K562 (cell line): ENCODE data around the gene ANKRD34A. TPM values are rescaled to one million over a fixed set of nuclear protein-coding genes. Genes with fewer than 3 reads are reported as not detected.

ENCODE experiments used
- DPF2 ChIP-seq: fragments of 450-650 bp; IDR thresholded peaks from 2 replicates; pipeline ENCODE4 v1.6.1; 2016
- ELK3 ChIP-seq: fragments of 450-650 bp; formaldehyde crosslinking; IDR thresholded peaks from 2 replicates; pipeline ENCODE4 v1.4.0; 2020; ENCODE audit warnings: mild to moderate bottlenecking
- ERF ChIP-seq: fragments of 450-650 bp; formaldehyde crosslinking; IDR thresholded peaks from 2 replicates; pipeline ENCODE4 v1.4.0; 2020; ENCODE audit warnings: mild to moderate bottlenecking, mixed read lengths
- FOXK1 ChIP-seq: sonication (generic); formaldehyde crosslinking; IDR thresholded peaks from 2 replicates; pipeline ENCODE4 v1.8.0; 2022; ENCODE audit warnings: missing genetic modification reagents, mild to moderate bottlenecking, borderline replicate concordance
- KAT8 ChIP-seq: fragments of 450-650 bp; IDR thresholded peaks from 2 replicates; pipeline ENCODE4 v1.6.1; 2016; ENCODE audit warnings: low read depth, mild to moderate bottlenecking
- MXI1 ChIP-seq: IDR thresholded peaks from 2 replicates; pipeline ENCODE4 v1.6.1; 2011; ENCODE audit warnings: low read depth, mild to moderate bottlenecking, improper control_type of control experiment, low read length
- SP2 ChIP-seq: IDR thresholded peaks from 2 replicates; pipeline ENCODE4 v1.6.1; 2011; ENCODE audit warnings: mild to moderate bottlenecking, low read depth, low read length, moderate library complexity; ENCODE audit not compliant: poor library complexity, severe bottlenecking; ENCODE audit errors: extremely low read depth
- ZNF764 ChIP-seq: fragments of 250-450 bp; sonication (Bioruptor Pico); IDR thresholded peaks from 2 replicates; pipeline ENCODE4 v1.4.0; 2020; ENCODE audit warnings: low read depth, mild to moderate bottlenecking, moderate library complexity
- polyA plus RNA-seq, 8 experiments: library from polyadenylated mRNA; depleted of rRNA in 4 of 8; stranded (reverse) in 5 of 8; unstranded in 3 of 8; fragments of >200 nt; fragmentation: Nextera tagmentation in 2 of 8; fragmentation: Illumina TruSeq in 1 of 8; extraction: Ambion mirVana in 2 of 8; extraction: Trizol in 1 of 8; gene quantifications; 2 replicates each; pipeline versions ENCODE4 v1.2.1 to v1.2.3, GENCODE V29; 2011 to 2014; ENCODE audit warnings: inconsistent platforms in 1 of 8, missing spikeins in 1 of 8
- total RNA-seq, 7 experiments: library from RNA; depleted of rRNA in 6 of 7; stranded (reverse); fragments of >200 nt in 6 of 7; fragmentation: Illumina TruSeq in 2 of 7; extraction: Trizol in 2 of 7; gene quantifications; 2 replicates each; pipeline versions ENCODE4 v1.2.1 to v1.2.3, GENCODE V29; 2011 to 2021; ENCODE audit warnings: low replicate concordance in 1 of 7
- TF ChIP-seq, protein P1 (sequence below): sonication (generic); formaldehyde crosslinking; IDR thresholded peaks from 2 replicates; pipeline ENCODE4 v1.8.1; 2023; ENCODE audit warnings: mild to moderate bottlenecking, missing genetic modification reagents
- TF ChIP-seq, protein P2 (sequence below), 2 experiments: fragments of 200-800 bp in 1 of 2; sonication (Bioruptor generic) in 1 of 2; sonication (generic) in 1 of 2; formaldehyde crosslinking in 1 of 2; IDR thresholded peaks in 1 of 2; conservative IDR thresholded peaks in 1 of 2; 2 replicates each; pipeline versions ENCODE4 v1.5.0 to v1.6.1; 2016 to 2020; ENCODE audit warnings: missing compliant biosample characterization in 1 of 2, missing genetic modification characterization in 1 of 2, missing genetic modification reagents in 1 of 2
- TF ChIP-seq, protein P3 (sequence below), 2 experiments: fragments of 450-650 bp; formaldehyde crosslinking in 1 of 2; IDR thresholded peaks; 2 replicates each; pipeline versions ENCODE4 v1.4.0 to v1.6.1; 2014 to 2020; ENCODE audit warnings: mild to moderate bottlenecking in 2 of 2, borderline replicate concordance in 1 of 2, low read depth in 1 of 2

Gene ANKRD34A
- total and polyA plus RNA-seq, 9 of the 15 experiments (the other 6 are each of a cell fraction or from before 2014, with no cell fraction given): 0.06 to 1.6 (median 0.43) TPM

DNA sequence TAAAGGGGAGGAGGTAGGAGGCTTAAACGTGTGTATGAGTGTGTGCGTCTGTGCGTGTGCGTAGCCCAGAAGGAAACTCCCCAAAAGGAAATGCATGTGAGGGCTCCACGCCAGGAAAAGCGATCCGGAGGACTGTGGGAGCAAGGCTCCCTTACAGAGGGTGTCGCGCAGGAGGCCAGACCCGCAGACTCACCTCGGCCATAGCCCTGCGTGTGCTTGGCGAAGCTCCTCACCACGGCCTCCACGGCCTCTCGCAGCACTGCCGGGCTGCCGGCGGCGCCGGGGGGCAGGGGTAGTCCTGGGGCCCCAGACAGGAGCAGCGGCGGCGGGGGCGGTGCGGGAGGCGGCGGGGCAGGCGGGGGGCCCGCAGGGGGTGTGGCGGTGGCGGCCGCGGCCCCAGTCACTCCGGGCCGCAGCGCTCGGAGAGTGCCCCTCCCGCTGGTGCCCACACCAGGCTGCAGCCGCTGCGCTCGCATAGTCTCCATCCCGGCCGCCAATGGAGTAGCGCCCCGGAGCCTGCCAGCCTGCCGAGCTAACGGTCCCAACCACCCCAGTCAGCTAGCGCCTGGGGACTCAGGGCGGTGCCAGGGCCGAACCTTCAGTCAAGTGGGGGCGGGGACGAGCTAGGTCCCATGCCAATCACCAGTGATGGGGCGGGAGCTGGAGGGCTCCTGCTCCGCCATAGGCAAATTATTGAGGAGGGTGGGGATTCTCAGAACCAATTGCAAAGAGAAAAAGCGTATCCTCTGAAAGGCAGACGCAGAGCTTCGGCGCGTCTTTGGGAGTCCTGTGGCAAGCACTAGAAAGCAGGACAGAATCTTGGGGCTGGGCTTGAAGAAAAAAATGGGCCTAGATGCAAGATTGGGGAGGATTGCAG is 6.7 kb downstream of the ANKRD34A start, which contains the start of gene LIX1L (continued):
- TF ChIP-seq, protein P1, sequence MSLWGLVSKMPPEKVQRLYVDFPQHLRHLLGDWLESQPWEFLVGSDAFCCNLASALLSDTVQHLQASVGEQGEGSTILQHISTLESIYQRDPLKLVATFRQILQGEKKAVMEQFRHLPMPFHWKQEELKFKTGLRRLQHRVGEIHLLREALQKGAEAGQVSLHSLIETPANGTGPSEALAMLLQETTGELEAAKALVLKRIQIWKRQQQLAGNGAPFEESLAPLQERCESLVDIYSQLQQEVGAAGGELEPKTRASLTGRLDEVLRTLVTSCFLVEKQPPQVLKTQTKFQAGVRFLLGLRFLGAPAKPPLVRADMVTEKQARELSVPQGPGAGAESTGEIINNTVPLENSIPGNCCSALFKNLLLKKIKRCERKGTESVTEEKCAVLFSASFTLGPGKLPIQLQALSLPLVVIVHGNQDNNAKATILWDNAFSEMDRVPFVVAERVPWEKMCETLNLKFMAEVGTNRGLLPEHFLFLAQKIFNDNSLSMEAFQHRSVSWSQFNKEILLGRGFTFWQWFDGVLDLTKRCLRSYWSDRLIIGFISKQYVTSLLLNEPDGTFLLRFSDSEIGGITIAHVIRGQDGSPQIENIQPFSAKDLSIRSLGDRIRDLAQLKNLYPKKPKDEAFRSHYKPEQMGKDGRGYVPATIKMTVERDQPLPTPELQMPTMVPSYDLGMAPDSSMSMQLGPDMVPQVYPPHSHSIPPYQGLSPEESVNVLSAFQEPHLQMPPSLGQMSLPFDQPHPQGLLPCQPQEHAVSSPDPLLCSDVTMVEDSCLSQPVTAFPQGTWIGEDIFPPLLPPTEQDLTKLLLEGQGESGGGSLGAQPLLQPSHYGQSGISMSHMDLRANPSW (CRISPR knock-in tag): no peak
- TF ChIP-seq KAT8 (no peak), DPF2 (0 out of 2 replicates have a peak, but pooled peaks have one; percentile 28), ZNF764 (CRISPR knock-in tag) (no peak), FOXK1 (CRISPR knock-in tag) (no peak), ELK3 (CRISPR knock-in tag) (no peak), MXI1 (0 out of 2 replicates have a peak, but pooled peaks have one; percentile 22), SP2 (peak; percentile 60), ERF (CRISPR knock-in tag) (0 out of 2 replicates have a peak, but pooled peaks have one; percentile 16)
- TF ChIP-seq, protein P2, sequence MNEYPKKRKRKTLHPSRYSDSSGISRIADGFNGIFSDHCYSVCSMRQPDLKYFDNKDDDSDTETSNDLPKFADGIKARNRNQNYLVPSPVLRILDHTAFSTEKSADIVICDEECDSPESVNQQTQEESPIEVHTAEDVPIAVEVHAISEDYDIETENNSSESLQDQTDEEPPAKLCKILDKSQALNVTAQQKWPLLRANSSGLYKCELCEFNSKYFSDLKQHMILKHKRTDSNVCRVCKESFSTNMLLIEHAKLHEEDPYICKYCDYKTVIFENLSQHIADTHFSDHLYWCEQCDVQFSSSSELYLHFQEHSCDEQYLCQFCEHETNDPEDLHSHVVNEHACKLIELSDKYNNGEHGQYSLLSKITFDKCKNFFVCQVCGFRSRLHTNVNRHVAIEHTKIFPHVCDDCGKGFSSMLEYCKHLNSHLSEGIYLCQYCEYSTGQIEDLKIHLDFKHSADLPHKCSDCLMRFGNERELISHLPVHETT (CRISPR knock-in tag; conservative IDR thresholded peaks at IDR 0.05 in 1 of 2, IDR thresholded peaks at IDR 0.05 in 1 of 2): no peak
- TF ChIP-seq, protein P3, sequence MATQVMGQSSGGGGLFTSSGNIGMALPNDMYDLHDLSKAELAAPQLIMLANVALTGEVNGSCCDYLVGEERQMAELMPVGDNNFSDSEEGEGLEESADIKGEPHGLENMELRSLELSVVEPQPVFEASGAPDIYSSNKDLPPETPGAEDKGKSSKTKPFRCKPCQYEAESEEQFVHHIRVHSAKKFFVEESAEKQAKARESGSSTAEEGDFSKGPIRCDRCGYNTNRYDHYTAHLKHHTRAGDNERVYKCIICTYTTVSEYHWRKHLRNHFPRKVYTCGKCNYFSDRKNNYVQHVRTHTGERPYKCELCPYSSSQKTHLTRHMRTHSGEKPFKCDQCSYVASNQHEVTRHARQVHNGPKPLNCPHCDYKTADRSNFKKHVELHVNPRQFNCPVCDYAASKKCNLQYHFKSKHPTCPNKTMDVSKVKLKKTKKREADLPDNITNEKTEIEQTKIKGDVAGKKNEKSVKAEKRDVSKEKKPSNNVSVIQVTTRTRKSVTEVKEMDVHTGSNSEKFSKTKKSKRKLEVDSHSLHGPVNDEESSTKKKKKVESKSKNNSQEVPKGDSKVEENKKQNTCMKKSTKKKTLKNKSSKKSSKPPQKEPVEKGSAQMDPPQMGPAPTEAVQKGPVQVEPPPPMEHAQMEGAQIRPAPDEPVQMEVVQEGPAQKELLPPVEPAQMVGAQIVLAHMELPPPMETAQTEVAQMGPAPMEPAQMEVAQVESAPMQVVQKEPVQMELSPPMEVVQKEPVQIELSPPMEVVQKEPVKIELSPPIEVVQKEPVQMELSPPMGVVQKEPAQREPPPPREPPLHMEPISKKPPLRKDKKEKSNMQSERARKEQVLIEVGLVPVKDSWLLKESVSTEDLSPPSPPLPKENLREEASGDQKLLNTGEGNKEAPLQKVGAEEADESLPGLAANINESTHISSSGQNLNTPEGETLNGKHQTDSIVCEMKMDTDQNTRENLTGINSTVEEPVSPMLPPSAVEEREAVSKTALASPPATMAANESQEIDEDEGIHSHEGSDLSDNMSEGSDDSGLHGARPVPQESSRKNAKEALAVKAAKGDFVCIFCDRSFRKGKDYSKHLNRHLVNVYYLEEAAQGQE (IDR thresholded peaks at IDR 0.05; ENCODE audit: borderline replicate concordance): no peak
- TF ChIP-seq, protein P3 (CRISPR knock-in tag; IDR thresholded peaks at IDR 0.05; ENCODE audit: low read depth): no peak
